Liver (tissue), 9 donors: Measurements from ENCODE around the gene PCBP4. TPM values are rescaled to one million over a fixed set of nuclear protein-coding genes. Genes with fewer than 3 reads are reported as not detected.

Experiments
- DNase-seq: peaks from one replicate; pipeline ENCODE4 v3.0.0-alpha.2; 2017; ENCODE audit warnings: low spot score
- H3K27ac ChIP-seq, 2 donors: one replicate each; pipeline ENCODE4 v1.7.0; 2013; ENCODE audit warnings: inconsistent platforms in 2 of 2, low read length in 2 of 2, control low read depth in 1 of 2, low read depth in 1 of 2, mild to moderate bottlenecking in 1 of 2
- H3K27me3 ChIP-seq, 4 donors: one replicate each; pipeline versions ENCODE4 v1.6.1 to v1.7.0; 2013; ENCODE audit warnings: low read length in 3 of 4, inconsistent platforms in 1 of 4, mild to moderate bottlenecking in 1 of 4, moderate library complexity in 1 of 4; ENCODE audit not compliant: control insufficient read depth in 4 of 4, insufficient read depth in 4 of 4
- H3K36me3 ChIP-seq, 4 donors: one replicate each; pipeline versions ENCODE4 v1.6.1 to v1.7.0; 2013; ENCODE audit warnings: low read length in 3 of 4, mild to moderate bottlenecking in 3 of 4, low read depth in 1 of 4, moderate library complexity in 1 of 4; ENCODE audit not compliant: control insufficient read depth in 4 of 4, insufficient read depth in 3 of 4
- H3K4me1 ChIP-seq, 4 donors: one replicate each; pipeline versions ENCODE4 v1.6.1 to v1.7.0; 2013; ENCODE audit warnings: low read length in 3 of 4, mild to moderate bottlenecking in 3 of 4, moderate library complexity in 1 of 4; ENCODE audit not compliant: control insufficient read depth in 4 of 4, insufficient read depth in 4 of 4
- H3K4me3 ChIP-seq, 3 donors: one replicate each; pipeline versions ENCODE4 v1.6.1 to v1.7.0; 2013; ENCODE audit warnings: low read length in 3 of 3, control low read depth in 1 of 3, low read depth in 1 of 3, mild to moderate bottlenecking in 1 of 3
- H3K9ac ChIP-seq, 2 donors: one replicate each; pipeline ENCODE4 v1.7.0; 2013; ENCODE audit warnings: low read length in 2 of 2, mild to moderate bottlenecking in 2 of 2, moderate library complexity in 2 of 2, control low read depth in 1 of 2, low read depth in 1 of 2
- H3K9me3 ChIP-seq, 4 donors: one replicate each; pipeline versions ENCODE4 v1.6.1 to v1.7.0; 2013; ENCODE audit warnings: low read length in 3 of 4; ENCODE audit not compliant: control insufficient read depth in 4 of 4
- EGR1 ChIP-seq, 2 donors: IDR thresholded peaks; 2 replicates each; pipeline ENCODE4 v1.6.1; 2016 to 2018; ENCODE audit warnings: antibody characterized with exemption in 2 of 2, low read depth in 2 of 2
- FOXA2 ChIP-seq: IDR thresholded peaks from 2 replicates; pipeline ENCODE4 v1.6.1; 2016; ENCODE audit warnings: antibody characterized with exemption
- GABPA ChIP-seq, 2 donors: IDR thresholded peaks in 1 of 2; conservative IDR thresholded peaks in 1 of 2; 2 replicates each; pipeline ENCODE4 v1.6.1; 2016; ENCODE audit warnings: antibody characterized with exemption in 2 of 2, mild to moderate bottlenecking in 1 of 2, moderate library complexity in 1 of 2
- HNF4A ChIP-seq, 2 donors: conservative IDR thresholded peaks; 2 replicates each; pipeline ENCODE4 v1.6.1; 2016; ENCODE audit warnings: antibody characterized with exemption in 2 of 2, mild to moderate bottlenecking in 2 of 2
- HNF4G ChIP-seq: IDR thresholded peaks from 2 replicates; pipeline ENCODE4 v1.6.1; 2016; ENCODE audit warnings: antibody characterized with exemption
- JUND ChIP-seq, 2 donors: IDR thresholded peaks; 2 replicates each; pipeline ENCODE4 v1.6.1; 2016; ENCODE audit warnings: antibody characterized with exemption in 2 of 2
- NR2F2 ChIP-seq: IDR thresholded peaks from 2 replicates; pipeline ENCODE4 v1.6.1; 2016; ENCODE audit warnings: antibody characterized with exemption
- RAD21 ChIP-seq, 2 donors: IDR thresholded peaks; 2 replicates each; pipeline ENCODE4 v1.6.1; 2016; ENCODE audit warnings: antibody characterized with exemption in 2 of 2, mild to moderate bottlenecking in 2 of 2
- RXRA ChIP-seq, 2 donors: IDR thresholded peaks; 2 replicates each; pipeline ENCODE4 v1.6.1; 2017 to 2018; ENCODE audit warnings: antibody characterized with exemption in 2 of 2, mild to moderate bottlenecking in 1 of 2
- SP1 ChIP-seq: IDR thresholded peaks from 2 replicates; pipeline ENCODE4 v1.6.1; 2018; ENCODE audit warnings: antibody characterized with exemption, mild to moderate bottlenecking
- TAF1 ChIP-seq: conservative IDR thresholded peaks from 2 replicates; pipeline ENCODE4 v1.6.1; 2016; ENCODE audit warnings: antibody characterized with exemption, mild to moderate bottlenecking
- YY1 ChIP-seq: IDR thresholded peaks from 2 replicates; pipeline ENCODE4 v1.6.1; 2016; ENCODE audit warnings: antibody characterized with exemption, mild to moderate bottlenecking
- WGBS: extraction: QIAGEN DNeasy Blood & Tissue Kit; methylation state at CpG from one replicate; pipeline ENCODE4 v1.1.7; 2013; 5-methylcytosine and 5-hydroxymethylcytosine counted together
- polyA plus RNA-seq, 2 donors: library from polyadenylated mRNA; stranded (reverse) in 1 of 2; unstranded in 1 of 2; fragments of 200-250 nt in 1 of 2; fragments of >200 nt in 1 of 2; fragmentation: Nextera tagmentation in 1 of 2; extraction: Ambion mirVana in 1 of 2; gene quantifications; one replicate each; pipeline versions ENCODE4 v1.2.1 to v1.2.3, GENCODE V29; 2013 to 2015
- total RNA-seq, 2 donors: library from RNA; depleted of rRNA; stranded (reverse); fragments of >200 nt; gene quantifications; one replicate each; pipeline ENCODE4 v1.2.3, GENCODE V29; 2014
- TF ChIP-seq, protein P1 (sequence below): fragments of 150-350 bp; IDR thresholded peaks from 2 replicates; pipeline ENCODE4 v1.5.1; 2017; ENCODE audit warnings: improper control_type of control experiment, low read depth, low read length; ENCODE audit not compliant: missing input control
- TF ChIP-seq, protein P2 (sequence below): IDR thresholded peaks from 2 replicates; pipeline ENCODE4 v1.6.1; 2016; ENCODE audit warnings: antibody characterized with exemption, mild to moderate bottlenecking
- donor health status: healthy.
- donor health status: healthy.
- donor health status: healthy.
- donor health status: healthy.
- donor health status: healthy.

Gene PCBP4
- total and polyA plus RNA-seq, 4 donors, result 2.7 to 7.9 (median 4.5) TPM

DNA sequence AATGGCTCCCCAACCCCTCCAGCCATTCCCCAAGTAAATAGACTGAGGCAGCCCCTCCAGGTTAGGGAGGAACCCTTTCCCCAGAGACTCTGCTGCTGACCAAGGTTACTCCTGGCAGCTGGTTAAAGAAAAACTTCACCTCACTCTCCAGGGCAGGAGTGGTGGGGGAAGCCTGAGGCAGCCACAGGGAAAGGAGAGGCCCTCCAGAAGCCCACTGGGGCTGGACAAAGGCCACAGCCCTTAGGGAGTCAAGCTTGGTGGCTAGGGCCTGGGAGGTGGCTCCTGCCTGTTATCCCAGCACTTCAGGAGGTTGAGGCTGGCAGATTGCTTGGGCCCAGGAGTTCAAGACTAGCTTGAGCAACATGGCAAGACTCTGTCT is 17.0 kb upstream of the PCBP4 start (continued):
- TF ChIP-seq, protein P1, sequence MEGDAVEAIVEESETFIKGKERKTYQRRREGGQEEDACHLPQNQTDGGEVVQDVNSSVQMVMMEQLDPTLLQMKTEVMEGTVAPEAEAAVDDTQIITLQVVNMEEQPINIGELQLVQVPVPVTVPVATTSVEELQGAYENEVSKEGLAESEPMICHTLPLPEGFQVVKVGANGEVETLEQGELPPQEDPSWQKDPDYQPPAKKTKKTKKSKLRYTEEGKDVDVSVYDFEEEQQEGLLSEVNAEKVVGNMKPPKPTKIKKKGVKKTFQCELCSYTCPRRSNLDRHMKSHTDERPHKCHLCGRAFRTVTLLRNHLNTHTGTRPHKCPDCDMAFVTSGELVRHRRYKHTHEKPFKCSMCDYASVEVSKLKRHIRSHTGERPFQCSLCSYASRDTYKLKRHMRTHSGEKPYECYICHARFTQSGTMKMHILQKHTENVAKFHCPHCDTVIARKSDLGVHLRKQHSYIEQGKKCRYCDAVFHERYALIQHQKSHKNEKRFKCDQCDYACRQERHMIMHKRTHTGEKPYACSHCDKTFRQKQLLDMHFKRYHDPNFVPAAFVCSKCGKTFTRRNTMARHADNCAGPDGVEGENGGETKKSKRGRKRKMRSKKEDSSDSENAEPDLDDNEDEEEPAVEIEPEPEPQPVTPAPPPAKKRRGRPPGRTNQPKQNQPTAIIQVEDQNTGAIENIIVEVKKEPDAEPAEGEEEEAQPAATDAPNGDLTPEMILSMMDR, result no peak
- TF ChIP-seq GABPA (IDR thresholded peaks at IDR 0.05 in 1 of 2, conservative IDR thresholded peaks at IDR 0.05 in 1 of 2), result no peak

DNA sequence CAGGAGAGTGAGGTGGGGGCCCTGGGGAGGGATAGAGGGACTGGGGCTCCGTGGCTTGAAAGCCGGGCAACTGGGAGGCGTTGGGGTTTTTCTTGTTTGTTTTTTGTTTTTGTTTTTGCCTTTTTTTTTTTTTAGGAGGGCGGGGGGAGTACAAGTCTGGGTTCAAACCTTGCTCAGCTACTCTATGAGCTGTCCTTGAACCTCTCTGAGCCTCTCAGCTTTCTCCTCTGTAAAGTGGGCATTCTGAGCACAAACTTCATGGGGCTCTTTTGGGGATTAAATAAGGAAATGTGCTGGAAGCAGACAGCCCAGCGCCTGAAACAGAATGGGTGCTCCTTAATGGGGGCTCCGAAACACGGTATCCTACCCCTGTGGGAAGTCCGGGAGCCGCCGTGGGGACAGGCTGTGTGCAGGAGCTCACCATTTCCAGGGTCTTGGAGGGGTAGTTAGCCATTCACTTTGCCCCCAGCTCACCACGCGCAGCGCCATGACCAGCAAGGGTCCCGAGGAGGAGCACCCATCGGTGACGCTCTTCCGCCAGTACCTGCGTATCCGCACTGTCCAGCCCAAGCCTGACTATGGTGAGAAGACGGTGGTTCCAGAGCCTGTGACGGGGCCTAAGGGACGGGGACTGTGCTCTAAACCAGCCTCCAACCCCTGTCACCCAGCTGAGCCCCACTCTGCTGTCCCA is 16.5 kb upstream of the PCBP4 start:
- H3K27ac ChIP-seq, result peak overlapping the region; percentile 96 to 100

DNA sequence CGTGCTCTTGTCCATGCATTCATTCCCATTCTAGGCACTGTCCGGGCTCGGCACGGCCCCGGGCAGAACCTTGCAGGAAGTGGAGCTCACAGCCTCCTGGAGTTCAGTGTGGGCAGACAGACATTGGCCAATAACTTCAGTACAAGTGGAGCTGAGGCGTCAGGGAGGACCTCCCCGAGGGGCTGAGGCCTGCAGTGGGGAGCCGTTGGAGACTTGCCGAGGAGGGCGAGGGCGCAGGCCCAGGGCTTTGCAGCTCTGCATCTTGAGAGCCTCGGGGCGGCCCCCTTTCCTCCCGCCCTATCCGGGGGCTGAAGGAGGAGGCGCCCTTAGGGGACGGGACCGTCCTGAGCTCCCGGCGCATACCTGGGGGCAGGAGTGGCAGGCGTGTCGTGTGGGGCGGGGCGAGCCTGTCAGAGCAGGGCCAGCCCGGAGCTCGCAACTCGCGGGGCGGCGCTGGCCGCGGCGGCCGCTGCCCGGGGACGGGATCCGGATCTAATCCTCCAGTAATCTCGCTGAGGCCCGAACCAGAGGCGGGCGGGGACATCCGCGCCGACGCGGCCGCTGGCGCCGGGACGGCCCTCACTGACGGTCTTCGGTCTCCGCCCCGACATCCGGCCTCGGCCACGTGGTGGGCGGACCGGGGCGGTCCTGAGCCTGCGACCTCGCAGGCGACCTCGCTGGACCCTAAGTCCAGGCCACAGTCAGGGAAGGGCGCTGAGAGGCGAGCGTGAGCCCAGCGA is 15.8 kb upstream of the PCBP4 start, which contains the start of gene ACY1:
Gene ACY1, plus strand, starts transcription at position 698 of the 740 bp plus-strand sequence. CDS start 530 bp downstream, outside the sequence.
- peak; percentile 86 for DNase-seq
- TF ChIP-seq JUND (IDR thresholded peaks at IDR 0.05) (no peak), TAF1 (peak; percentile 61), FOXA2 (no peak), HNF4A (conservative IDR thresholded peaks at IDR 0.05) (peak; percentile 92 to 96), GABPA (IDR thresholded peaks at IDR 0.05 in 1 of 2, conservative IDR thresholded peaks at IDR 0.05 in 1 of 2) (peak in 1 of 2 donors; percentile 80), RAD21 (IDR thresholded peaks at IDR 0.05) (peak in 1 of 2 donors; percentile 10), SP1 (peak; percentile 82), HNF4G (peak; percentile 84), EGR1 (IDR thresholded peaks at IDR 0.05; ENCODE audit: low read depth in 2 of 2) (no peak), YY1 (no peak), NR2F2 (peak; percentile 84), RXRA (IDR thresholded peaks at IDR 0.05) (peak; percentile 66 to 77)
- TF ChIP-seq, protein P2, sequence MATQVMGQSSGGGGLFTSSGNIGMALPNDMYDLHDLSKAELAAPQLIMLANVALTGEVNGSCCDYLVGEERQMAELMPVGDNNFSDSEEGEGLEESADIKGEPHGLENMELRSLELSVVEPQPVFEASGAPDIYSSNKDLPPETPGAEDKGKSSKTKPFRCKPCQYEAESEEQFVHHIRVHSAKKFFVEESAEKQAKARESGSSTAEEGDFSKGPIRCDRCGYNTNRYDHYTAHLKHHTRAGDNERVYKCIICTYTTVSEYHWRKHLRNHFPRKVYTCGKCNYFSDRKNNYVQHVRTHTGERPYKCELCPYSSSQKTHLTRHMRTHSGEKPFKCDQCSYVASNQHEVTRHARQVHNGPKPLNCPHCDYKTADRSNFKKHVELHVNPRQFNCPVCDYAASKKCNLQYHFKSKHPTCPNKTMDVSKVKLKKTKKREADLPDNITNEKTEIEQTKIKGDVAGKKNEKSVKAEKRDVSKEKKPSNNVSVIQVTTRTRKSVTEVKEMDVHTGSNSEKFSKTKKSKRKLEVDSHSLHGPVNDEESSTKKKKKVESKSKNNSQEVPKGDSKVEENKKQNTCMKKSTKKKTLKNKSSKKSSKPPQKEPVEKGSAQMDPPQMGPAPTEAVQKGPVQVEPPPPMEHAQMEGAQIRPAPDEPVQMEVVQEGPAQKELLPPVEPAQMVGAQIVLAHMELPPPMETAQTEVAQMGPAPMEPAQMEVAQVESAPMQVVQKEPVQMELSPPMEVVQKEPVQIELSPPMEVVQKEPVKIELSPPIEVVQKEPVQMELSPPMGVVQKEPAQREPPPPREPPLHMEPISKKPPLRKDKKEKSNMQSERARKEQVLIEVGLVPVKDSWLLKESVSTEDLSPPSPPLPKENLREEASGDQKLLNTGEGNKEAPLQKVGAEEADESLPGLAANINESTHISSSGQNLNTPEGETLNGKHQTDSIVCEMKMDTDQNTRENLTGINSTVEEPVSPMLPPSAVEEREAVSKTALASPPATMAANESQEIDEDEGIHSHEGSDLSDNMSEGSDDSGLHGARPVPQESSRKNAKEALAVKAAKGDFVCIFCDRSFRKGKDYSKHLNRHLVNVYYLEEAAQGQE, result peak; percentile 76
- TF ChIP-seq, protein P1, result no peak
- no peaks in the 10 kb centered on the region for H3K9me3 ChIP-seq
- H3K27me3 ChIP-seq, result no peaks in the 10 kb centered on the region
- H3K9ac ChIP-seq, result peak within 1 kb of the TSS; percentile 92 to 94
- H3K4me3 ChIP-seq, result peak within 1 kb of the TSS; percentile 62 to 89 (median 85)
- H3K4me1 ChIP-seq, result peaks cover 6 to 46% (median 25%) of the 10 kb centered on the region in 4 donors
- peaks cover 0 to 3% (median 2%) of the 10 kb centered on the region in 4 donors for H3K36me3 ChIP-seq
- WGBS, result under 1% methylated on average over 68 of the region's 68 CpGs
- H3K27ac ChIP-seq, result peak within 1 kb of the TSS; percentile 96 to 100

More for the DNA sequence above, 16.5 kb upstream of the PCBP4 start:
- peak overlapping the region; percentile 80 to 92 for H3K9ac ChIP-seq
- WGBS, result 31% methylated on average over 22 of the region's 22 CpGs
- H3K4me1 ChIP-seq, result peaks cover 6 to 45% (median 25%) of the 10 kb centered on the region in 4 donors
- peak overlapping the region; percentile 62 to 89 (median 68) for H3K4me3 ChIP-seq
- peaks cover 0 to 3% (median 3%) of the 10 kb centered on the region in 4 donors for H3K36me3 ChIP-seq
- no peaks in the 10 kb centered on the region for H3K9me3 ChIP-seq
- no peak for DNase-seq
- H3K27me3 ChIP-seq, result no peaks in the 10 kb centered on the region
- TF ChIP-seq HNF4G, result no peak
- peak; percentile 7 for TF ChIP-seq NR2F2
